HepG2 (cell line): Measurements from ENCODE around the gene MSANTD1. TPM values are rescaled to one million over a fixed set of nuclear protein-coding genes. Genes with fewer than 3 reads are reported as not detected.

ENCODE experiments used
- ARID3A ChIP-seq: IDR thresholded peaks from 2 replicates; pipeline ENCODE4 v1.6.1; 2012; ENCODE audit warnings: low read depth, low read length, improper control_type of control experiment
- ATF7 ChIP-seq, 2 experiments: fragments of 450-650 bp in 1 of 2; sonication (generic) in 1 of 2; formaldehyde crosslinking in 1 of 2; IDR thresholded peaks; 2 replicates each; pipeline versions ENCODE4 v1.4.0 to v1.6.1; 2016 to 2020; ENCODE audit warnings: antibody characterized with exemption in 1 of 2, mild to moderate bottlenecking in 1 of 2, missing genetic modification reagents in 1 of 2
- FOXO1 ChIP-seq: sonication (generic); formaldehyde crosslinking; IDR thresholded peaks from 2 replicates; pipeline ENCODE4 v1.4.0; 2020; ENCODE audit warnings: missing genetic modification reagents
- HNRNPL ChIP-seq: fragments of 200-400 bp; formaldehyde crosslinking; IDR thresholded peaks from 2 replicates; pipeline ENCODE4 v1.6.1; 2017; ENCODE audit warnings: mild to moderate bottlenecking, low read depth, low read length
- HOXA7 ChIP-seq: sonication (generic); formaldehyde crosslinking; IDR thresholded peaks from 2 replicates; pipeline ENCODE4 v1.8.1; 2022; ENCODE audit warnings: mild to moderate bottlenecking, missing genetic modification reagents, moderate library complexity
- NBN ChIP-seq: fragments of 450-650 bp; conservative IDR thresholded peaks from 2 replicates; pipeline ENCODE4 v1.6.1; 2017
- RAD51 ChIP-seq: fragments of 450-650 bp; IDR thresholded peaks from 2 replicates; pipeline ENCODE4 v1.6.1; 2016; ENCODE audit warnings: borderline replicate concordance
- RFXANK ChIP-seq: IDR thresholded peaks from 2 replicates; pipeline ENCODE4 v1.6.1; 2016
- ZFP41 ChIP-seq: sonication (generic); formaldehyde crosslinking; IDR thresholded peaks from 2 replicates; pipeline ENCODE4 v1.4.0; 2020; ENCODE audit warnings: mild to moderate bottlenecking, missing genetic modification reagents, borderline replicate concordance
- ZNF367 ChIP-seq: sonication (generic); formaldehyde crosslinking; IDR thresholded peaks from 2 replicates; pipeline ENCODE4 v1.4.0; 2020; ENCODE audit warnings: missing genetic modification reagents, borderline replicate concordance
- ZNF670 ChIP-seq: sonication (generic); formaldehyde crosslinking; IDR thresholded peaks from 2 replicates; pipeline ENCODE4 v1.8.0; 2022; ENCODE audit warnings: mild to moderate bottlenecking, missing genetic modification reagents, borderline replicate concordance
- ZNF749 ChIP-seq: sonication (generic); formaldehyde crosslinking; IDR thresholded peaks from 2 replicates; pipeline ENCODE4 v1.8.0; 2022; ENCODE audit warnings: mild to moderate bottlenecking, missing genetic modification reagents, moderate library complexity, borderline replicate concordance
- polyA plus RNA-seq, 8 experiments: library from polyadenylated mRNA; depleted of rRNA in 3 of 8; stranded (reverse) in 7 of 8; unstranded in 1 of 8; fragments of >200 nt; fragmentation: Illumina TruSeq in 4 of 8; extraction: Trizol in 4 of 8; gene quantifications; 2 replicates each; pipeline versions ENCODE4 v1.2.1 to v1.2.3, GENCODE V29; 2011 to 2016; ENCODE audit warnings: low read depth in 4 of 8, missing spikeins in 1 of 8, mixed read lengths in 1 of 8; ENCODE audit not compliant: insufficient read depth in 1 of 8
- total RNA-seq, 5 experiments: library from RNA; depleted of rRNA; stranded (reverse); fragments of >200 nt; fragmentation: Illumina TruSeq; extraction: Trizol; gene quantifications; 2 replicates each; pipeline ENCODE4 v1.2.3, GENCODE V29; 2016; ENCODE audit warnings: low read depth in 1 of 5
- TF ChIP-seq, protein P1 (sequence below): sonication (generic); formaldehyde crosslinking; IDR thresholded peaks from 2 replicates; pipeline ENCODE4 v1.4.0; 2020; ENCODE audit warnings: missing genetic modification reagents, borderline replicate concordance
- TF ChIP-seq, protein P2 (sequence below): fragments of 450-650 bp; IDR thresholded peaks from 2 replicates; pipeline ENCODE4 v1.6.1; 2016
- TF ChIP-seq, protein P3 (sequence below): sonication (generic); formaldehyde crosslinking; conservative IDR thresholded peaks from 2 replicates; pipeline ENCODE4 v1.8.1; 2023; ENCODE audit warnings: missing genetic modification reagents

MSANTD1 gene
- total and polyA plus RNA-seq, 2 of the 13 experiments (the other 11 are each of a cell fraction or from before 2014, with no cell fraction given), result 0.22 to 0.40 TPM

DNA sequence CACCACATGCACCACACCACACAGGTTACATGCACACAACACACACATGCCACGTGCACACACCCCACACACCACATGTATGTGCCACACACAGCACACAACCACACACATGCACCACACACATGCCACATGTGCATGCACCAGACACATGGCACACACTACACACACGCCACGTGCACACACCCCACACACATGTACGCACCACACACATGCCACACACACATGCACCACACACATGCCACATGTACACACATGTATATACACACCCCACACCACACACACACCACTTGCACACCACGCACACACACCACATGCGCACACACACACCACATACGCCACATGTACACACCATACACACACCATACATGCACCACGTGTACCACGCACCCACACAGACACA lies 19.6 kb upstream of the MSANTD1 start (continued):
- TF ChIP-seq, protein P1, sequence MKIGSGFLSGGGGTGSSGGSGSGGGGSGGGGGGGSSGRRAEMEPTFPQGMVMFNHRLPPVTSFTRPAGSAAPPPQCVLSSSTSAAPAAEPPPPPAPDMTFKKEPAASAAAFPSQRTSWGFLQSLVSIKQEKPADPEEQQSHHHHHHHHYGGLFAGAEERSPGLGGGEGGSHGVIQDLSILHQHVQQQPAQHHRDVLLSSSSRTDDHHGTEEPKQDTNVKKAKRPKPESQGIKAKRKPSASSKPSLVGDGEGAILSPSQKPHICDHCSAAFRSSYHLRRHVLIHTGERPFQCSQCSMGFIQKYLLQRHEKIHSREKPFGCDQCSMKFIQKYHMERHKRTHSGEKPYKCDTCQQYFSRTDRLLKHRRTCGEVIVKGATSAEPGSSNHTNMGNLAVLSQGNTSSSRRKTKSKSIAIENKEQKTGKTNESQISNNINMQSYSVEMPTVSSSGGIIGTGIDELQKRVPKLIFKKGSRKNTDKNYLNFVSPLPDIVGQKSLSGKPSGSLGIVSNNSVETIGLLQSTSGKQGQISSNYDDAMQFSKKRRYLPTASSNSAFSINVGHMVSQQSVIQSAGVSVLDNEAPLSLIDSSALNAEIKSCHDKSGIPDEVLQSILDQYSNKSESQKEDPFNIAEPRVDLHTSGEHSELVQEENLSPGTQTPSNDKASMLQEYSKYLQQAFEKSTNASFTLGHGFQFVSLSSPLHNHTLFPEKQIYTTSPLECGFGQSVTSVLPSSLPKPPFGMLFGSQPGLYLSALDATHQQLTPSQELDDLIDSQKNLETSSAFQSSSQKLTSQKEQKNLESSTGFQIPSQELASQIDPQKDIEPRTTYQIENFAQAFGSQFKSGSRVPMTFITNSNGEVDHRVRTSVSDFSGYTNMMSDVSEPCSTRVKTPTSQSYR (CRISPR knock-in tag), result no peak
- TF ChIP-seq ZNF670 (CRISPR knock-in tag), result no peak
- TF ChIP-seq RFXANK, result no peak
- TF ChIP-seq ZFP41 (CRISPR knock-in tag), result no peak
- TF ChIP-seq ATF7 (IDR thresholded peaks at IDR 0.05), result no peak
- TF ChIP-seq ATF7 (CRISPR knock-in tag; IDR thresholded peaks at IDR 0.05), result no peak
- TF ChIP-seq NBN, result peak; percentile 45; the same call in 1 of the 2 replicates
- TF ChIP-seq, protein P2, sequence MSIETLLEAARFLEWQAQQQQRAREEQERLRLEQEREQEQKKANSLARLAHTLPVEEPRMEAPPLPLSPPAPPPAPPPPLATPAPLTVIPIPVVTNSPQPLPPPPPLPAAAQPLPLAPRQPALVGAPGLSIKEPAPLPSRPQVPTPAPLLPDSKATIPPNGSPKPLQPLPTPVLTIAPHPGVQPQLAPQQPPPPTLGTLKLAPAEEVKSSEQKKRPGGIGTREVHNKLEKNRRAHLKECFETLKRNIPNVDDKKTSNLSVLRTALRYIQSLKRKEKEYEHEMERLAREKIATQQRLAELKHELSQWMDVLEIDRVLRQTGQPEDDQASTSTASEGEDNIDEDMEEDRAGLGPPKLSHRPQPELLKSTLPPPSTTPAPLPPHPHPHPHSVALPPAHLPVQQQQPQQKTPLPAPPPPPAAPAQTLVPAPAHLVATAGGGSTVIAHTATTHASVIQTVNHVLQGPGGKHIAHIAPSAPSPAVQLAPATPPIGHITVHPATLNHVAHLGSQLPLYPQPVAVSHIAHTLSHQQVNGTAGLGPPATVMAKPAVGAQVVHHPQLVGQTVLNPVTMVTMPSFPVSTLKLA, result peak; percentile 99
- peak; percentile 26; the same call in 1 of the 2 replicates for TF ChIP-seq HOXA7 (CRISPR knock-in tag)
- TF ChIP-seq HNRNPL, result 0 out of 2 replicates have a peak, but pooled peaks have one; percentile 12
- TF ChIP-seq ARID3A, result no peak
- no peak for TF ChIP-seq ZNF749
- TF ChIP-seq FOXO1, result no peak
- 0 out of 2 replicates have a peak, but pooled peaks have one; percentile 17 for TF ChIP-seq RAD51
- TF ChIP-seq ZNF367 (CRISPR knock-in tag), result no peak
- TF ChIP-seq, protein P3, sequence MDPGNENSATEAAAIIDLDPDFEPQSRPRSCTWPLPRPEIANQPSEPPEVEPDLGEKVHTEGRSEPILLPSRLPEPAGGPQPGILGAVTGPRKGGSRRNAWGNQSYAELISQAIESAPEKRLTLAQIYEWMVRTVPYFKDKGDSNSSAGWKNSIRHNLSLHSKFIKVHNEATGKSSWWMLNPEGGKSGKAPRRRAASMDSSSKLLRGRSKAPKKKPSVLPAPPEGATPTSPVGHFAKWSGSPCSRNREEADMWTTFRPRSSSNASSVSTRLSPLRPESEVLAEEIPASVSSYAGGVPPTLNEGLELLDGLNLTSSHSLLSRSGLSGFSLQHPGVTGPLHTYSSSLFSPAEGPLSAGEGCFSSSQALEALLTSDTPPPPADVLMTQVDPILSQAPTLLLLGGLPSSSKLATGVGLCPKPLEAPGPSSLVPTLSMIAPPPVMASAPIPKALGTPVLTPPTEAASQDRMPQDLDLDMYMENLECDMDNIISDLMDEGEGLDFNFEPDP (CRISPR knock-in tag), result no peak
